SJCRH30 (cell line): Measurements from ENCODE around the gene NCAPG. TPM values are rescaled to one million over a fixed set of nuclear protein-coding genes. Genes with fewer than 3 reads are reported as not detected.
A peak's percentile ranks its signal among the peaks of the same experiment; 100 is the strongest.

Experiments
- DNase-seq, 2 experiments: peaks; one replicate each; pipeline ENCODE4 v3.0.0-alpha.2; 2015 to 2020
- H3K27ac ChIP-seq: fragments of 250-450 bp; sonication (Bioruptor Pico); 2 replicates; pipeline ENCODE4 v1.5.1; 2020; ENCODE audit warnings: mild to moderate bottlenecking, moderate library complexity
- H3K27me3 ChIP-seq: fragments of 250-450 bp; sonication (Bioruptor Pico); 2 replicates; pipeline ENCODE4 v1.5.1; 2020; ENCODE audit warnings: mild to moderate bottlenecking, moderate library complexity
- H3K36me3 ChIP-seq: fragments of 250-450 bp; sonication (Bioruptor Pico); 2 replicates; pipeline ENCODE4 v1.5.1; 2020; ENCODE audit warnings: mild to moderate bottlenecking, moderate library complexity
- H3K4me1 ChIP-seq: fragments of 250-450 bp; sonication (Bioruptor Pico); 2 replicates; pipeline ENCODE4 v1.5.1; 2020; ENCODE audit warnings: mild to moderate bottlenecking, moderate library complexity
- H3K4me3 ChIP-seq: fragments of 250-450 bp; sonication (Bioruptor Pico); 2 replicates; pipeline ENCODE4 v1.5.1; 2020; ENCODE audit warnings: mild to moderate bottlenecking, moderate library complexity
- H3K9me3 ChIP-seq: fragments of 250-450 bp; sonication (Bioruptor Pico); replicated peaks from 2 replicates; pipeline ENCODE4 v1.5.1; 2020; ENCODE audit warnings: mild to moderate bottlenecking, moderate library complexity
- total RNA-seq: library from RNA; depleted of rRNA; stranded (reverse); fragments of >200 nt; shearing (Covaris generic); gene quantifications from 2 replicates; pipeline ENCODE4 v1.2.3, GENCODE V29; 2014; rRNA removed

NCAPG gene, protein sequence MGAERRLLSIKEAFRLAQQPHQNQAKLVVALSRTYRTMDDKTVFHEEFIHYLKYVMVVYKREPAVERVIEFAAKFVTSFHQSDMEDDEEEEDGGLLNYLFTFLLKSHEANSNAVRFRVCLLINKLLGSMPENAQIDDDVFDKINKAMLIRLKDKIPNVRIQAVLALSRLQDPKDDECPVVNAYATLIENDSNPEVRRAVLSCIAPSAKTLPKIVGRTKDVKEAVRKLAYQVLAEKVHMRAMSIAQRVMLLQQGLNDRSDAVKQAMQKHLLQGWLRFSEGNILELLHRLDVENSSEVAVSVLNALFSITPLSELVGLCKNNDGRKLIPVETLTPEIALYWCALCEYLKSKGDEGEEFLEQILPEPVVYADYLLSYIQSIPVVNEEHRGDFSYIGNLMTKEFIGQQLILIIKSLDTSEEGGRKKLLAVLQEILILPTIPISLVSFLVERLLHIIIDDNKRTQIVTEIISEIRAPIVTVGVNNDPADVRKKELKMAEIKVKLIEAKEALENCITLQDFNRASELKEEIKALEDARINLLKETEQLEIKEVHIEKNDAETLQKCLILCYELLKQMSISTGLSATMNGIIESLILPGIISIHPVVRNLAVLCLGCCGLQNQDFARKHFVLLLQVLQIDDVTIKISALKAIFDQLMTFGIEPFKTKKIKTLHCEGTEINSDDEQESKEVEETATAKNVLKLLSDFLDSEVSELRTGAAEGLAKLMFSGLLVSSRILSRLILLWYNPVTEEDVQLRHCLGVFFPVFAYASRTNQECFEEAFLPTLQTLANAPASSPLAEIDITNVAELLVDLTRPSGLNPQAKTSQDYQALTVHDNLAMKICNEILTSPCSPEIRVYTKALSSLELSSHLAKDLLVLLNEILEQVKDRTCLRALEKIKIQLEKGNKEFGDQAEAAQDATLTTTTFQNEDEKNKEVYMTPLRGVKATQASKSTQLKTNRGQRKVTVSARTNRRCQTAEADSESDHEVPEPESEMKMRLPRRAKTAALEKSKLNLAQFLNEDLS
- 122 and 123 TPM in 2 replicates for total RNA-seq

DNA sequence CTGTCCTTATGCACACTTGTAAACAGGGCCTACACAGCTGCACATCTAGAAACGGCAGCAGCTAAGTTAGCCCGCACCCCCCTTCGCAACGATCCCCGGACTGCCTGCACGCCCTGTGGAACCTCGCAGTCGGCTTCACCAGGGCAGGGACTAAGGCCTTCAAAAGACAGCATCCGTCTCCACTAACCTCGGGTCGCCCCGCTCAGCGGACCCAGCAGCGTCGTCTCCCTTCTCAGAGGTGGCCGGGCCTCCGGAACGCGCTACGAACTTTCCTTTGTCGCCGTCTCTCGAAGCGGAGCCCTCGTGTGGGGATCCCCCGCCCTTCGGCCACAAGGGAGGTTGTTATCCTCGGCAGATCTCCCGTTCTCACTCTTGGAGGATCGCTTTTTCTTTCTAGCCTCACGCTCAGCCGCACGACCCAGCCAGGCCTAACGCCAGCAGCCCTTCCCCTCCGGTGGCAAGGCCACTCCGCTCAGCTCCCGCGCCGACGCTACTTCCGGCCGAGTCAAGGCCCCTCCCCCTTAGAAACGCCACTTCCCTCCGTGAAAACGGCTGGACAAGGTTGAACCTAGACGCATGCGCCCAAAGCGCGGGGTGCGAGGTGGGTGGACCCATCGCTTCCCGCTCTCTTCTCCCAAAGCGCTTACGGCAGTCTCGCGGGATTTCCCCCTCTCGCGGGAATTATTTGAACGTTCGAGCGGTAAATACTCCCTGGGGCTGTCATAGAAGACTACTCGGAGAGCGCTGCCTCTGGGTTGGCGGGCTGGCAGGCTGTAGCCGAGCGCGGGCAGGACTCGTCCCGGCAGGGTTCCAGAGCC, at the start of gene NCAPG, which contains the start of gene DCAF16:
Gene NCAPG, plus strand, starts transcription at position 720 of the 818 bp plus-strand sequence. CDS start 99 bp downstream, outside the sequence.
Gene DCAF16, minus strand, starts transcription at position 498 of the 818 bp plus-strand sequence. CDS start 6,616 bp downstream, outside the sequence.
- DNase-seq, result peak; percentile 99 to 100
- no peaks in the 10 kb centered on the region for H3K27me3 ChIP-seq
- peak within 1 kb of the TSS; percentile 93 for H3K4me3 ChIP-seq
- no peaks in the 10 kb centered on the region for H3K9me3 ChIP-seq
- peak within 1 kb of the TSS; percentile 92 for H3K27ac ChIP-seq
- H3K4me1 ChIP-seq, result peaks cover 9% of the 10 kb centered on the region; the same call in 1 of the 2 replicates
- H3K36me3 ChIP-seq, result peaks cover 43% of the 10 kb centered on the region

DNA sequence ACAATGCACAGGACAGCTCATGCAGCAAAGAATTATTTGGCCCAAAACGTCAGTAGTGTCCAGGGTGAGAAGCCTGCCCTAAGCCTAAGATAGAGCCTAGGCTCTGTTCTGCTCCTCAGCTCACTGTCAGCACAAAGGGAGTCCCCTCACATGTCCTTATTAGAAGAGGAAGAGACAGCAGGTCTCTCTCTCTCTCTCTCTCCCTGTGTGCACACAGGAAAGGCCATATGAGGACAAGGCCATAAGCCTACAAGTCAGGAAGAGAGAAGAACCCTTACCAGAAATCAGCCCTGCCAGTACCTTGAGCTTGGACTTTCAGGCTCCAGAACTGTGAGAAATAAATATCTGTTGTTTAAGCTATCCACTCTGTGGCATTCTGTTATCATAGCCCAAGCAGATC, 49.7 kb upstream of the NCAPG start:
- H3K9me3 ChIP-seq, result peaks cover 4% of the 10 kb centered on the region; the same call in 1 of the 2 replicates
- H3K27ac ChIP-seq, result no peak overlapping the region
- no peaks in the 10 kb centered on the region for H3K36me3 ChIP-seq
- no peak for DNase-seq
- no peaks in the 10 kb centered on the region for H3K27me3 ChIP-seq
- no peak overlapping the region for H3K4me3 ChIP-seq
- H3K4me1 ChIP-seq, result peaks cover 19% of the 10 kb centered on the region

DNA sequence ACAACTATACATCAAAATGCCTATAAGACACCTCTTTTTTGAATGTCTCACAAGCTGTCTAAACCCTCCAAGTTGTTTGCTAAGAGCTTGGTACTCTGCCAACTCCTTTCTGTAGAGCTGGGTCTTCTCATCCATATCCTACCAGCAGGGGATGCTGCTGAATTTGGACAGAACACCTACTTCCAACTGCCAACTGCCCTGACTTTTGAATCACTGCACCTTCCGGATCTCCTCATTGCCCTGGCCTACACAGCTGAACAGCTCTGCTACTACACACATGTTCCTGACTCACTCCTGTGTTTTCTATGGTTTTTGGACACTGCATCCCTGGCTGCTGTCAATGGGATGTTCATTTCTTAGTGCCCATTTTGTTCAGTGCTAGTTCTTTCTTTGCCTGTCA, 48.1 kb upstream of the NCAPG start:
- peaks cover 4% of the 10 kb centered on the region; the same call in 1 of the 2 replicates for H3K9me3 ChIP-seq
- DNase-seq, result peak; percentile 30 to 63
- peak overlapping the region; percentile 12; the same call in 1 of the 2 replicates for H3K27ac ChIP-seq
- H3K36me3 ChIP-seq, result no peaks in the 10 kb centered on the region
- H3K4me3 ChIP-seq, result no peak overlapping the region
- peaks cover 19% of the 10 kb centered on the region for H3K4me1 ChIP-seq
- no peaks in the 10 kb centered on the region for H3K27me3 ChIP-seq

DNA sequence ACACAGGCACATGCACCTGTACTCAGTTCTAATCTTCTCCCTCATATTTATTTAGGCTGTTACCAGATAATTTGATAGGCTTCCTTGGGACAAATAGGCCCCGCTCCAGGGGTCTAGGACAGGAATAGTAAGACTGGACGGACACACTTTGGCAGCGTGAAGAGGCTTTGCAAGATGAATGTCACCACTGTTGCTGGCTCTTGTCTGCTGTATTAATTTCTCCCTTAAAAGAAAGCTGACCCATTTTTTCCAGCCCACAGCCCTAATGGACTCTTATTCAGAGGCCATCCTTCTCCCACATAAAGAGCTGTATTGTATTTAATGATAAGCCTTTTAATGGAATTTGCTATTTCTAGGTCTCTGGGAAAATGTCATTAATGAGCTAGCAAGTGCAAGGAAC, 47.4 kb upstream of the NCAPG start:
- Histone ChIP-seq H3K9me3 (peaks cover 4% of the 10 kb centered on the region; the same call in 1 of the 2 replicates), H3K4me1 (peaks cover 19% of the 10 kb centered on the region), H3K27me3 (no peaks in the 10 kb centered on the region), H3K4me3 (no peak overlapping the region), H3K36me3 (no peaks in the 10 kb centered on the region), H3K27ac (peak overlapping the region; percentile 12; the same call in 1 of the 2 replicates)
- peak in 1 of 2 experiments; percentile 71 for DNase-seq

DNA sequence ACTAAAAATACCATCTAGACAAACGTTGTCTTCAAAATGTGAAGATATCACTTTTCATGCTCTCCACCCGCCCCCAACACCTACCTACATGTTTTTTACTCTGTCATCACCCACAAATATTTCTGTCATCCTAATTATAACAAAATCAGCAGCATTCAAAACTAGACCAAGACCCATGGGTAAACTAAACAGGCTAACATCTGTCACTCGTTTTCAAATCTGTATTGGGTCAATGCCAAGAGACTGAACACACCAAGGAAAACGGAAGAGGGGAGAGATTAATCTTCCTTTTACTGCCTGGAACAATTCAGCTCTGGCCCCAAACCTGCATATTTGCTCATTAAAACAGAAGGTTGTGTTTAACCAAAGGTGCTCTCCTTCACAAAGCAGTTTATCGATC, 46.8 kb upstream of the NCAPG start:
- DNase-seq, result peak; percentile 21 to 78
- no peak overlapping the region for H3K27ac ChIP-seq

DNA sequence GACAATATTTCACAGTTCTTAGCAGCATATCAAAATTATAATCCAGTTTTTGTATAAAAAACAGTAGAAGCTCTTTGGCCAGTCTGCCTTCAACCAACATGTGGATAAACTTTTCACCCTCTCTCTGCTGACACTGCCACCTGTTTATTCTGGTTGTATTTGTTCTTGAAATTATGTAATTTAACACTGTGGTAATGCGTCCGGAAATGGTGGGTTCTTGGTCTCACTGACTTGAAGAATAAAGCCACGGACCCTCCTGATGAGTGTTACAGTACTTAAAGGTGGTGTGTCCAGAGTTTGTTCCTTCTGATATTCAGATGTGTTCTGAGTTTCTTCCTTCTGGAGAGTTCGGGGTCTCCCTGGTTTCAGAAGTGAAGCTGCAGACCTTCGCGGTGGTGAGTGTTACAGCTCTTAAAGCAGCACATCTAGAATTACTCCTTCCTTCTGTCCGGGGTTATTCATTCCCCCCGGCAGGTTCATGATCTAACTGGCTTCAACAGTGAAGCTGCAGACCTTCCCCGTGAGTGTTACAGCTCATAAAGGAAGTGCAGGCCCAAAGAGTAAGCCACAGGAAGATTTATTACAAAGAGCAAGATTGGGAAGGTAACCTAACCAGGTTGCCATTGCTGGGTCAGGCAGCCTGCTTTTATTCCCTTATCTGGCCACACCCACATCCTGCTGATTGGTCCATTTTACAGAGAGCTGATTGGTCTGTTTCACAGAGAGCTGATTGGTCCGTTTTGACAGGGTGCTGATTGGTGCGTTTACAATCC, 45.1 kb upstream of the NCAPG start:
- H3K27me3 ChIP-seq, result no peaks in the 10 kb centered on the region
- DNase-seq, result peak; percentile 11 to 54
- H3K4me3 ChIP-seq, result no peak overlapping the region
- peaks cover 4% of the 10 kb centered on the region; the same call in 1 of the 2 replicates for H3K9me3 ChIP-seq
- peaks cover 19% of the 10 kb centered on the region for H3K4me1 ChIP-seq
- H3K36me3 ChIP-seq, result no peaks in the 10 kb centered on the region
- H3K27ac ChIP-seq, result no peak overlapping the region

More for the DNA sequence above, 46.8 kb upstream of the NCAPG start:
- Histone ChIP-seq H3K9me3 (peaks cover 4% of the 10 kb centered on the region; the same call in 1 of the 2 replicates), H3K36me3 (no peaks in the 10 kb centered on the region), H3K4me3 (no peak overlapping the region), H3K4me1 (peaks cover 19% of the 10 kb centered on the region), H3K27me3 (no peaks in the 10 kb centered on the region)

DNA sequence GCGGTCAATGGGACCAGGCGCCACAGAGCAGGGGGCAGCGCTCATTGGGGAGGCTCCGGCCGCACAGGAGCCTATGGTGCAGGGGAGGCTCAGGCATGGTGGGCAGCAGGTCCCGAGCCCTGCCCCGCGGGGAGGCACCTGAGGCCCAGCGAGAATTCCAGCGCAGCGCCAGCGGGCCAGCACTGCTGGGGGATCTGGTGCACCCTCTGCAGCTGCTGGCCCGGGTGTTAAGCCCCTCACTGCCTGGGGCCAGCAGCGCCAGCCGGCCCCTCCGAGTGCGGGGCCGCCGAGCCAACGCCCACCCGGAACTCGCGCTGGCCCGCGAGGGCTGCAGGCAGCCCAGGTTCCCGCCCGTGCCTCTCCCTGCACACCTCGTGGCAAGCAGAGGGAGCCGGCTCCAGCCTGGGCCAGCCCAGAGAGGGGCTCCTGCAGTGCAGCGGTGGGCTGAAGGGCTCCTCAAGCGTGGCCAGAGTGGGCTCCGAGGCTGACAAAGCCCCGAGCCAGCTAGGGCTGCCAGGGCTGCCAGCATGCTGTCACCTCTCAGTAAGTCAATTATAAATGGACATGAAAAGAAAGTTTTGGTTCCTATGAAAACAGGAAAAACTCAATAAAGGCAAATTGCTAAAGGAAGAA, 43.8 kb upstream of the NCAPG start:
- Histone ChIP-seq H3K27me3 (no peaks in the 10 kb centered on the region), H3K36me3 (no peaks in the 10 kb centered on the region), H3K9me3 (peaks cover 4% of the 10 kb centered on the region; the same call in 1 of the 2 replicates), H3K4me3 (no peak overlapping the region), H3K4me1 (peaks cover 30% of the 10 kb centered on the region), H3K27ac (no peak overlapping the region)
- no peak for DNase-seq

DNA sequence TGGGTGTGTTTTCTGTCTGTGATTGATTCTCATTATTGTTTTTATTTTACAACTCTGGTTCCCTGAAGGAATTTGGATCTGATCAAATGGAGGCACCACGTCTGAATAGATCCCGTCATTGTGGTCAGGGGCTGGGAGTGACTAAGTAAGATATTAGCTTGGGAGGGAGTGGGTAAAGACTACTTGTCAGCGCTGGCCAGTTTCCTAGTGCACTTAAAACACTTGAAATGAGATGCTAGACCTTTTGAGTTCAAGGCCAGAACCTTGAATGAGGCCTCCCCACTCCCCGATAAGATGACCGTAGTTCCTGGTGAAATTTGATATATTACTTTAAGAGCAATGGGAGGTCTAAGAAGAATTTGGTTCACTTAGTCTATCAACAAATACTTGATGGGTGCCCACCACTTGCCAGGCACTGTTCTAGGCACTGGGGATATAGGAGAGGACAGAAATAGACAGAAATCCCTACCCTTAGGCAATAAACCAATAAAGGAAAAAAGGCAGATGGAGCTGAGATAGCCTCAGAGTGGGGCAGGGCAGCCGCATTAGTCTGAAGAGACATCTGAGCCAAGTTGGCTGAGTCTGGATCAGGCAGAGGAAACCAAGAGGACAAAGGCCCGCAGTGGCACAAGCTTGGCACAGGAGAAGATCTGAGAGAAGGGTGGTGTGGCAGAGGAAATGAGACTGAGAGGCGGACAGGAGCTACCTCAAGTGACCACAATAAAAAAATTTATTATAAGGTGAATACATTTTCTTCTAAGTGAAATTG, 41.2 kb upstream of the NCAPG start:
- Histone ChIP-seq H3K27ac (no peak overlapping the region), H3K9me3 (no peaks in the 10 kb centered on the region), H3K4me3 (no peak overlapping the region), H3K4me1 (peaks cover 20% of the 10 kb centered on the region), H3K27me3 (no peaks in the 10 kb centered on the region), H3K36me3 (no peaks in the 10 kb centered on the region)
- no peak for DNase-seq

DNA sequence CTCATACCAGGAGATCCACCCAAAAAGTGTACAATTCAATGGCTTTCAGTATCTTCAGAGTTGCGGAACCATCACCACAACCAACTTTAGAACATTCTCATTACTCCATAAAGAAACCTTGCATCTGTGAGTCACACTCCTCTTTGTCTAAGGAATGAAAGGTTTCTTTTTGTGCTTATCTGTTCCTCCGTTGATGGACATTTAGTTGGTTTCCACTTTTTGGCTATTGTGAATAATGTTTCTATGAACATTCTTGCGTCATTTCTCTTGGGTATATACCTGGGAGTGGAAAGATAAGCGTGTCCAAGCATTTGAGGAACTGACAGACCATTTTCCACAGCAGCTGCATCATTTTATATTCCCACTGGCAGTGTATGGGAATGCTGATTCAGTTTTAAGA, 39.9 kb upstream of the NCAPG start:
- no peaks in the 10 kb centered on the region for H3K27me3 ChIP-seq
- DNase-seq, result no peak
- H3K4me1 ChIP-seq, result peaks cover 16% of the 10 kb centered on the region
- H3K4me3 ChIP-seq, result no peak overlapping the region
- no peak overlapping the region for H3K27ac ChIP-seq
- no peaks in the 10 kb centered on the region for H3K9me3 ChIP-seq
- H3K36me3 ChIP-seq, result no peaks in the 10 kb centered on the region

DNA sequence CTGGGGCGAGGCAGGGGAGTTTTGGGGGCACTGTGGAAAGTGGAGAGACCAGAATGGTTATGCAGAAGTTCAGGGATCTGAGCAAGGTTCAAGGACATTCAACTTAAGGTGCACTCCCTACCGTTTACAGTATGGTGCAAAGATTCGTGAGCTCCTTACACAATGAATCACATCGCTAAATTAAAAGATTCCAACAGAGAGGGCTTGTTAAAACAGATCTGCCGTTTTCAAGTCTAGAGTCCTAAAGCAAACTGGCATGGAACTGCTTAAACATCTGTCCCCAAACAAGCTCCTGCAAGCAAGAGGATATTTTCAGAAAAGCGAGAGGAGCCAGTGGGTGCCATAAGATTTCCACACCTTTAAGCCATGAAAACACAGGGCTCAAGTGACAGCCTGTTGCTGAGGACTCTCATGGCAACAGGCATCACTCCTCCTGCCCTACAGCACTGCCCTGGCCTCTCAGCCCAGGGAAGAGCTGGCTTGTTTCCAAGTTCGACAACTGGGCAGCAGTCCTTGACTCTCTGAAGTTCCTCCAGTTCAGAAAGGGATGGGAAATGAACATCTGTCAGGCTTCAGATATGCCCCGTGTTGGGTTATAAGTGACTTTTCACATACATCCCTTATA, 39.4 kb upstream of the NCAPG start:
- peak; percentile 79 to 94 for DNase-seq
- peaks cover 16% of the 10 kb centered on the region for H3K4me1 ChIP-seq
- H3K27me3 ChIP-seq, result no peaks in the 10 kb centered on the region
- no peak overlapping the region for H3K27ac ChIP-seq
- no peaks in the 10 kb centered on the region for H3K36me3 ChIP-seq
- H3K9me3 ChIP-seq, result no peaks in the 10 kb centered on the region
- no peak overlapping the region for H3K4me3 ChIP-seq

DNA sequence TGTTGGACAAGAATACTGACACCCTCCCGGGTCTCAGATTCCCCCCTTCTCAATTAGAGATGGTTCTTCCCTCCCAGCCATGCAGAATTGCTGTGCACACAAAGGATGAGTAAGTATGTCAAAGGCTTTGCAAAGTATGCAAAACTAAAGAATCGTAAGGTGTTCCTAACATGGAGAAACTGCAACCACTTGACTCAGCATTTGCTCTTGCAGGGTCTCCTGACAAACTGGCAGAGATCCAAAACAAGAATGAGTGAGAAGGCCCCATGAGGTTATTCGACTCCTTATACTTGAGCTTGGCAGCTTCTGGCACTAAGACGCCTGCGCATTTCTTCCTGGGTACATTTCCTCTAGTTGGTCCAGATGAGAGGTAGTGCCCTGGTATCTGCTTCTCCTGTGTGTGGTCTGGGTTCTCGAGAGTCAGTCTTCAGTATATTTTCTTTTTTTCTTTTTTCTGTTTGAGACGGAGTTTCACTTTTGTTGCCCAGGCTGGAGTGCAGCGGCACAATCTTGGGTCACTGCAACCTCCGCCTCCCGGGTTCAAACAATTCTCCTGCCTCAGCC, 37.6 kb upstream of the NCAPG start:
- H3K9me3 ChIP-seq, result no peaks in the 10 kb centered on the region
- peak in 1 of 2 experiments; percentile 51 for DNase-seq
- H3K27me3 ChIP-seq, result no peaks in the 10 kb centered on the region
- no peak overlapping the region for H3K4me3 ChIP-seq
- H3K27ac ChIP-seq, result no peak overlapping the region
- no peaks in the 10 kb centered on the region for H3K36me3 ChIP-seq
- peaks cover 16% of the 10 kb centered on the region for H3K4me1 ChIP-seq

DNA sequence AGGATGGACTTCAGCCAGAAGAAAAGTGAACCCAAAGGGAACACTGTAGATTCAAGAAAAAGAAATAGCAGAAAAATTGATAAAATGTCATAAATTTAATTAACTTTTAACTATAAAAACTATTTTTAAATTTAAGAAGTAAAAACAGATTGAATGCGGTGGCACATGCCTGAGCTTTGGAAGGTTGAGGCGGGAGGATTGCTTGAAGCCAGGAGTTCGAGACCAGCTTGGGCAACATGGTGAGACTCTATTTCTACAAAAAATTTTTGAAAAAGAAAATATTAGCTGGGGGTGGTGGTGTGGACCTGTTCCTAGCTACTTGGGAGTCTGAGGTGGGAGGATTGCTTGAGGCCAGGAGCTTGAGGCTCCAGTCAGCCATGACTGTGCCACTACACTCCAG, 32.3 kb upstream of the NCAPG start:
- no peaks in the 10 kb centered on the region for H3K27me3 ChIP-seq

More for the DNA sequence above, 32.3 kb upstream of the NCAPG start:
- no peaks in the 10 kb centered on the region for H3K9me3 ChIP-seq
- no peak overlapping the region for H3K27ac ChIP-seq
- no peaks in the 10 kb centered on the region for H3K4me1 ChIP-seq
- H3K36me3 ChIP-seq, result no peaks in the 10 kb centered on the region
- H3K4me3 ChIP-seq, result no peak overlapping the region
- DNase-seq, result no peak
